Left hindlimb (tissue), 1 donor: ENCODE data around the gene SHF.

Experiments used
- DNase-seq: peaks from one replicate; pipeline ENCODE4 v3.0.0-alpha.2; 2018

SHF gene

GRCh38 chr15:45199136-45199810, 11.5 kb upstream of the SHF start:
- peak; percentile 60 for DNase-seq

- DNase-seq: peak; percentile 98
Observed at GRCh38 chr15:45198337-45199135, 10.8 kb upstream of the SHF start.

GRCh38 chr15:45197512-45197911, 9.7 kb upstream of the SHF start:
- no peak for DNase-seq

- peak; percentile 39 for DNase-seq
Observed at GRCh38 chr15:45187578-45187893, 230 bp downstream of the SHF start.

GRCh38 chr15:45186771-45187577, 792 bp downstream of the SHF start:
- peak; percentile 37 for DNase-seq

GRCh38 chr15:45185903-45186770, 1.6 kb downstream of the SHF start:
- no peak for DNase-seq

DNA sequence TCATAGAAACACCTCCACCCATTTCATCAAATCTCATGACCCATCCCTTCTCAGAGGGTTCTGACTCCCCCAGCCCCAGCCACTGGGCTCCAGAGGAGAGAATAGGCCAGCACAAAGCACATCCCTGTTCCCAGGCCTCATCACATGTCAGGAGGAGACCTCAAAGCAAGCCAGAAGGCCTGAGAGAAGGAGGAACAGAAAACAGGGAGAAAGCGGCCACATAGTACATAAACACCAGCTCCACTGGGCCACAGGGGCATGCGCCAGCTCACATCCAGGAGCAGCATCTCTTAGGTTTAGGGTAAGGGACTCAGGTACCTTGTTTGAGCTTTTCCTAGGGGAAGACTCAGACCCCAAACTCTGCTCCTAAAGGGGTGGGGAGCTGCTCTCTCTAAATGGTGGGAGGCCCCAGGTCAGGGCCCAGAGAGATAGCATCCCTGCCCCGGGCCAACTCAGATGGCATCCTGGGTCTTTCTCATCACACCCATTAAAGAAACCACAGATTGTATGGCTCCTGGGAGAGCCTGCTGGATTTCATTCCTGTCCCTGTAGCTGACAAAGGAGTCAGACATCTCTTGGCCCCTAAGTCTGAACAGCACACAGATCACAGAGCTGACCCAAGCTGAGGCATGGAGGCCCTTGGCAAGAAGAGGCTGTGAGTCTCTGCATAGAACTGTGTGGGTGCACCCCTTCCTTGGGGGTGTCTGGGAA, 2.5 kb downstream of the SHF start:
- no peak for DNase-seq

- DNase-seq: no peak
Observed at GRCh38 chr15:45184562-45185041, 3.2 kb downstream of the SHF start.

GRCh38 chr15:45183511-45183910, 4.3 kb downstream of the SHF start:
- no peak for DNase-seq

DNA sequence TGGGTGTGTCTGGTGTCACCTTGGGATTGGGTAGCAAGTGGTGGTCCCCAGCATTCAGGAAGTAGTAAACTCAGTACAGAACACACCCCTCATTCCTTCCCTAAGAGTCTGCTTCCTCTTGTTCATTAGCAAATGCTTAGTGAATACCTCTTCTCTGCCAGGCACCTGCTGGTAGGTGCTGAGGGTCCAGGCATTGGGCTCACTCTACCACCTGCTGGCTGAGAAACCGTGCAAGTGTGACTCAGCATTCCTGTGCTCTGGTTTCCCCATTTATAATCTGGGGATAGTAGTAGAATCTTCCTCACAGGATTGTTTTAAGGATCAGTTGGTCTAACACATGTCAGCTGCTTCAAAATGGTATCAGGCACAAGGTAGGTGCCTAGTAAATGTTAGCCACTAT, 4.8 kb downstream of the SHF start:
- DNase-seq: no peak

DNA sequence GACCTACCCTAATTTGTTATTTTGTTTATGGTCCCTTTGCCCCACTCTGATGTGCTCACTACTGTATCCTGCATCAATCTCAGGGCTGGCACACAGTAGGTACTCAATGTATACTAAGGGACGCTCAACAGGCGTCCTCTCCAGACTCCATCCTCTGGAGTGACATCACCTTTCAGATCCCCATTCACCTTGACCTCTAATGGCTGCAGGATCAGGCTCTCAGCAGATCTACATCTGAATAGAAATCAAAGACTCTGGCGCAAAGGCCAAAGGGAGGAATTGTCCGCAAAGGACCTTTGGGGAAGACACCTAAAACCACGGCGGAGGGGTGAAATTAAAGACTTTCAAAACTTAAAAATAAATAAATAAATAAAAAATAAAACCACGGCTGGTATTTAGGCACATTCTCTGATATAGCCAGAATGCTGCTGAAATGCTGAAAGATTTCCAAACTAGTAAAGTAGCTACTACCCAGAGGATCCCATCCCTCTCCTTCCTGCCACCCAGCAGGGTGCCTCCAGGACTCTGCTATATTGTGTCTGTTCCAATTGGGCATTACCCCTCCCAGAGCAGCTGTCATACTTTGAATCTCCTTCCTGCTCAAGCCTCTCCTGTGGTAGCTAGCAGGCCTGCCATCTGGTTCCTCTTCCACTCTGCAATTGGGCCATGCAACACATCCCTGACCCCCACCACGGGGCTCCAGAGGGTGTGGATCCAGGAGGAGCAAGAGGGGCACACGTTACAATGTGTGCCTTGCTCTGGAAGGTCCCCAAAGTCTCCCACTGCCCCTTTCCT, 6.1 kb downstream of the SHF start:
- no peak for DNase-seq

DNA sequence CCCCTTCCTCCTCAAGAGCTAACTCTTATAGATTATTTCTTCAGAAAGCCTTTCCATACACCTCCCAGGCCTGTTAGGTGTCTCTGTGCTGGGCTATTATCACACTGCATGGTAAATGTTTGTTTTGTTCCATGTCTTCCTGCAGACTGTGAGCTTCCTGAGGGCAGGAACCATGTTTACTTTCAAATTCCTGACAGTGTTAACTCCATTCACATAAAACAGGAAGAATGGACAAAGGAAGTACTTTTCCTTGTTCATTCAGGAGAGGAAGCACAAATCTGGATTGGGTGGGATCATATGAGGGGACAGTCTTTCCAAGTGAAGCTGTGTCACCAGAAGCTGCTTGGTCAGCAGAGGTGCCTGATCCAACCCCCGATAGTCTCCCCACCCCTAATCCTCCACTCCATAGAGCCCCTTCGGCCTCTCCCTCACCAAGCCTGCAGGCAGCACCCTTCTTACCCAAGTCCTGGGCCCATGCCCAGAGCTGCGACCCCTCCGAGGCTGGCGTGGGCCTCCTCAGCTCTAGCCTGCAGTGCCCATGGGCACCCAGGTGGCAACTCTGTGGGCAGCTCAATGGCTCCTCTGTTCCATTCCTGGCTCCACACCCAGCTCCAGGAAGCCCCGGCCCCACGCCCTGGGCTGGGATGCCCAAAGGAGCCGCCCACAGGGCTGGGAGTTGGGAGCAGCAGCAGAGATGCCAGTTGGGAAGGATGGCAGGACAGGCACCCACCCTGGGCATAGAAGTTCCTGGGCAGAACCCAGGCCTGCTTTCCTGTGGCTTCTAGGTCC, 6.9 kb downstream of the SHF start:
- DNase-seq: peak; percentile 25

- DNase-seq: peak; percentile 8
Observed at GRCh38 chr15:45180201-45180600, 7.6 kb downstream of the SHF start.

GRCh38 chr15:45179221-45179985, 8.4 kb downstream of the SHF start:
- DNase-seq: peak; percentile 18

- no peak for DNase-seq
Observed at GRCh38 chr15:45177285-45177684, 10.5 kb downstream of the SHF start.

GRCh38 chr15:45174577-45174976, 13.2 kb downstream of the SHF start:
- DNase-seq: no peak

- DNase-seq: no peak
Observed at GRCh38 chr15:45174069-45174468, 13.7 kb downstream of the SHF start.

- DNase-seq: peak; percentile 18
Observed at GRCh38 chr15:45171912-45172311, 15.9 kb downstream of the SHF start.
